T-helper 2 cell (primary cell): ENCODE data around the gene FOSL1.
A peak's percentile ranks its signal among the peaks of the same experiment; 100 is the strongest.

Experiments used
- DNase-seq, 5 experiments: peaks; one replicate each; pipeline versions ENCODE4 v3.0.0 to v3.0.0-alpha.2; 2012 to 2022

The FOSL1 gene

DNA sequence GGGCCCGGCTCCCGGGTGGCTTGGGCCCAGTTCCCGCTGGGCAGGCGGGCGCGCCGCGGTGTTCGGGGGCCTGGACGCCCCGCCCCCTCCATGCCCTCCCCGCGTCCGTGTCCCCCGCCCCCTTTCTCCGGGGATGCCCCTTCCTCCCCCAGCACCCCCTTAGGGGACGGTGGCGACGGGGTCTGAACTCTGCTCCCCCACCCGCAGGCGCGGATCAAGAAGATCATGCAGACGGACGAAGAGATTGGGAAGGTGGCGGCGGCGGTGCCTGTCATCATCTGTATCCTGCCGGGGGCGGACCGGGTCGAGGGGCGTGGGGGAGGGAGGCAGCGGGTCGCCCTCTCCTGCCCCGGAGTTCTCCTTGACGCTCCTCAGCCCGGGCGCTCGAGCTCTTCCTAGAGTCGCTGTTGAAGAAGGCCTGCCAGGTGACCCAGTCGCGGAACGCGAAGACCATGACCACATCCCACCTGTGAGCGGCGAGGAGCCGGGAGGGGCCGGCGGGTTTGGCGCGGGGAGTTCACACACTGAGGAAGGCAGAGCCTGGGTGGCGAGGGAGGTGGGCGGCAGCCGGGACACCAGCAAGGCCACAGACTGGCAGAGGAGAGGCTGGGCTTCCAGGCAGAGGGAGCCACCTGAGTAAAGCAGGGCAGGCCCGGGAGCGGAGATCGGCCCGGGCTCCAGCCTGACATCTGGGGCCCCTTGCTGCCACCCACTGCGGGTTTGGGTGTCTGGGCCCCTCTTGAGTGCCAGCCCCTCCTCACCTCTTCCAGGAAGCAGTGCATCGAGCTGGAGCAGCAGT is 19.6 kb upstream of the FOSL1 start:
- DNase-seq = peak in 4 of 5 experiments; percentile 38 to 65 (median 57)

DNA sequence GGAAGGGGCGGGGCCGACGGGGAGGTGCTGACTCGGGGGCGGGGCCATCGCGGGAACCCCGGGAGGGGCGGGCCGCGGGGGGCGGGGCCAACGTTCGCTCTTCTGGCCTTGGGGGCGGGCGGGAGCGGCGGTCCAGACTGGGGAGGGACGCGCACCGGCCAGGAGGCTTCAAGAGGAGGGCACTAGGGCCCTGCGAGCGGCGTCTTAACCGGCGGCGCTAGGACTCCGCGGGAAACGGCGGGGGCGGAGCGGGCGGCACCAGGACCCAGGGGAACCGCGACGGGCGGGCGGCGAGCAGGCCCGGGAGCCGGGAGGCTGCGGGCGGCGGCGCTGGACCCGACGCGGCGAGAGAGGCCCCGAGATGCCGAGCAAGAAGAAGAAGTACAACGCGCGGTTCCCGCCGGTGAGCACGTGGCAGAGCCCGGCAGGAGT is 19.0 kb upstream of the FOSL1 start, which contains the start of gene DRAP1:
Gene DRAP1 (plus strand): TSS at position 286 of the 432 bp plus-strand sequence. CDS start 76 bp downstream, at position 362.
- peak; percentile 97 to 100 (median 99) for DNase-seq

DNA sequence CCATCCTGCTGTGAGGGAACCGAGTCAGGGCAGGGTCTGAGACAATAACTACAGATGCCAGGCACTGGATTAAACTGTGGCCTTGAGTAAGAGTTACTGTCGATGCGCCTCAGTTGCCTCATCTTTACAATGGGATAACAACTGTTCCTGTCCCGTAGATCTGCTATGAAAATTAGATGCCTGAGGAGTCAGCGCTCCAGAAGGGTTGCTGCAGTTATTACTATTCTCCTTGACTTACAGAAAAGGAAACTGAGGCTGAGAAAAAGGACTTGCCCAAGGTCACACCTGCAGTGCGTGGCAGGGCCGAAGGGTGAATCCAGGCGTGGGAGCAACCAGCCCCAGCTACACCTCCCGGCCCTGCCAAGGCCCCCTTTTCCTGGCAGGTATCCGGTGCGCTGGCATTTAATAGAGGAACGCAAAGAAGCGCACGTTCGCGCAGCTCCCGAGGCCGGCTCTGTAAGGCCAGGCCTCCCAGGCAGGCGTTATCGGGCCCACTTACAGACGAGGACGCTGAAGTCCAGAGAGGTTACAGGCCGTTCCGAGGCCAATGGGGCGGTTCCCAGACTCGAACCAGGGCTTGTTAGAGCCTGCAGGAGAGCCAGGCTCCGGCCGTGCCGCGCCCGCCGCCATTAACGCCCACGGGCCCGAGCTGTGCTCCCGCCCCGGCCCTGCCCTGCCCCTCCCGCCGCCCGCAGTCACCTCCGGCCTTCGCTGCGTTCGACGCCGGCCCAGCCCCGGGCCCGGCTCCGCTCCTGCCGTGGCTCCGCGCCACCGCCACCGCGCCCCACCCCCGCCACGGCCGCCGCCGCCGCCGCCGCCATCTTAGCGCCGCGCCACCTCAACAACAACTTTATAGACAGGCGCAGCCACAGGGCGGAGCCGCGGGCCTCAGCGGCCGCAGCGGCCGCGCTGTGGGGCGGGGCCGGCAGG is 18.3 kb upstream of the FOSL1 start, which contains the start of gene C11orf68:
Gene C11orf68 (minus strand): TSS at position 852 of the 930 bp plus-strand sequence. CDS start 31 bp downstream, at position 821.
- DNase-seq = no peak

DNA sequence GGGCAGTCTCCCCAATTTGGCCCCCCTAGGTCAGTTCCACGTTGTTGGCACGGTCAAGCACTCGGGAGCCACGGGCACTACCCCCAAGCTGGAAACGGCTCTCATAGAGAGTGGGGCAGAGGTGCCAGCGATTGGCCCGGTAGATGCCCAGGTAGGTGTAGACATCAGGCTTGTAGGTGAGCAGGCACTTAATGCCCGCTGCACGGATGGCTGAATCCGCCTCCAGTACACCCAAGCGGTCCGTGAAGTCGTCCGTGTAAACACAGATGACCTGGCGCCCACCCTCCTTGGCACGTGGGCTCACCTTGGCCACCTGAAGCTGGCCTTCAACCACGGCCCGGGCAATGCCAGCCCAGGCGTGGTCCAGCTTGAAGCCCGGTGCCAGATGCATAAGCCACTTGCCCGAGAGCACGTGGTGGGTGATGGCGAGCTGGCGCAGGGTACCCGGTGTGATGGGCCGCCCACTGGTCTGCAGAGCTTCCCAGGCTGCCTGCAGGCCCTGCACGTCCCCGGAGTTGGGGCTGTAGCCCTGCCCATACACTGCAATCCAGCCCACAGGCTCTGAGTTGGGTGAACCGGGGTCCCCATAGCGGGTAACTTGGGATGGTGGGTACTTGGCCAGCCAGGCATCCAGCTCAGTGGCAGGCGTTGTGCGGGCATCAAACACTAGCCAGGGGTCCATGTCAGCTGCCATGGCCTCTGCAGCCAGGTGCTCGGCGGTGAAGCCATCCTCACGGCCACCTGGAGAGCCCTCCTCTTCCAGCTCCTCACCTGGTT is 17.4 kb upstream of the FOSL1 start:
- no peak for DNase-seq

DNA sequence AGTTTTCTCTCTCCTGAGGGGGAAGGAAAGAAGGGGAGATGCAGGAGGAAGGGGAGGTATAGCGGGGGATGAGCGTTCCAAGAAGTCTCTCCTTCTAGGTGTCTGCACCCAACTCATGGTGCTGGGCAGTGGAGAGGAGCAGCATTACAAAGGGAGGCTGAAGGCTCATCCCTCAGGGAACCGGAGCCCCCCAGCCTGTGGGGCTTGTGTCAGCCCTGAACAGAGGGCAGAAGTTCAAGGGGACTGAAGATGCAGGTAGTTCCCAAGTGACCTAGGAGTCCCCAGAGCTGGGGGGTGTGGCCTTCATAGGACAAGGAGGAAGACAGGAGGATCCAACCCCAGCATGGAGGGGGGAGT is 16.9 kb upstream of the FOSL1 start:
- no peak for DNase-seq

DNA sequence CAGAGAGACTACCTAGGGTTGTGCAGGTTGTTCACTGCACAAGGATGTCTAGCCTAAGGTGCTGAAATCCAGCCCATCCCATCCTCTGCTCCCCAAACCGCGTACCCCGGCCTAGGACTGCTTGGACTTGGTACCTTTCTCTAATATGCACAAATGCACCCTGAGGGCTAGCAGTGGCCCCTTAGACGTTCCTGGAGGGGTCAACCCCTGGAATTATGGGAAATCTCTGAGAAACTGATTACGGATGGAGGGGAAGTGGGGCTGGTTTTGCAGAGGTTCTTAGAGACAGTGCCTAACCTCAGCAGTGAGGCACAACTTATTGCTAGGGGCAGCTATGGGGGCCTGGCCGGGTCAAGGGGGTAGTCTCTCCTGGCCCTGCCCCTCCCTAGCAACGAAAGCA is 16.2 kb upstream of the FOSL1 start:
- no peak for DNase-seq

DNA sequence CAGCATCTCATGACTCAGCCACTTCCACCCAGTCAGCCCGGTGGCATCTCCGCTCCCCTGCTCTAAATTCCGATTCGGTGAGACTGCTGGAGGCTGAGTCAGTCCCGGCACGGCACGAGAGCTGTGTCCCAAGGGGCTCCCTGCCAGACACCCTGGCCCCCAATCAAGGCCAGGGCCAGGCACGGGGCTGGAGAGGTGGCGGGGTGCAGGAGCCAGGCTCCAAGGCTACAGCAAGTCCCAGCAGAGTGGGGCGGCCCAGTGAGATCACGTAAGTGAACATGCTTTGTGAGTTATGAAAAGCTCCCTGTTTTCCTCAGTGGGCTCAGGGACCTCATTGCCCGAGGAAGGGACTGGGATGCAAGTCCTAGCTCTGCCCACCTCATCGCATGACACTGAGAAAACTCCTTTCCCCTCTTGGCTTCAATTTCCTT is 15.6 kb upstream of the FOSL1 start:
- DNase-seq = no peak

DNA sequence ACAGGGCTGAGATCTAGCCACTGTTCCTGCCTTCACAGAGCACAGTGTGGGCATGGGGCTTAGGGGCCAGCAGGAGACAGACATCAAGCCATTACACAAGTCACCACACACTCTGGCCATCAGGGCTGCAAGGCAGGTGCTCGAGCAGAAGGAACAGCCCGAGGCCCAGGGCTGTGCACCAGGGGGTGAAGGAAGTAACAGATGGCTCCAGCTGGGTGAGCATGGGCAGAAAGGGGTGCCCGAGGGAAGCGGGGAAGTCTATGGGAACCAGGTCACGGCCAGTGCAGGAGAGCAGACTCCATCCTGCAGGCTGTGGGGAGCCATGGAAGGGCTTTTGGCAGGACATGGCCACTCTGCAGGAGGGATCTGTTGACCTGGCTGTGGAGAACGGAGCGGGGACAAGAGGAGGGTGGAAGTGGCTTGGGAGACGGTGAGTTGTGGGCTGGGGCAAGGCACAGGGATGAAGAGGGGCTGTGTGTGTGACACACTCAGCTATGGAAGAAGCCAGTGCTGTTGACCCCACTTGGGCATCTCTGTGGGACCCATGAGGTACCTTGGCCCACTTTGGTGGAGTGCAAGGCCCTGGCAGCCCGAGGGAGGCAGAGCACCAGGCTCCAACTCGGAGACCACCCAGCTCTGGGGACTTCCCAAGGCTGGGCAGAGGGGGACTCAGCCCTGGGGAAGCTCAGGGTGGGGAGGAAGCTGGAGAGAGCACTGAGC is 15.1 kb upstream of the FOSL1 start:
- DNase-seq = no peak

DNA sequence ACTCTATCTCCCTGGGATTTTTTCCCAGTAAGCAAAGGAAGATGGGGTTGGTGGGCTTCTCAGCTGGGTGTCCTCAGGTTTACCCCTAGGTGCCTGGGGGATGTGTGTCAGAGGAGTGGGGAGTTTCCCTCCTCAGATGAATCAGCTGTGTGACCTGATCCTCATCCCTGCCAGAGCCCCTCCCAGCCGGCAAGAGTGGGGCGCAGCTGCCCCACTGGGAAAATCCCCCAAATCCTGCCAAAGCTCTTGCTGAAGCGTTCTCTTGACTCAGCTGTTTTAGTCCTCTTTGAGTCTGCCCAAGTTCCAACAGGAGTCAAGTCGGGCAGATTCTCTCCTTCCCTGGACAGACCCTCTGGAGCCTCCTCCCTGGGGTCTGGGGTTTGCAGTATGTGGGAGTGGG is 12.7 kb upstream of the FOSL1 start:
- no peak for DNase-seq

DNA sequence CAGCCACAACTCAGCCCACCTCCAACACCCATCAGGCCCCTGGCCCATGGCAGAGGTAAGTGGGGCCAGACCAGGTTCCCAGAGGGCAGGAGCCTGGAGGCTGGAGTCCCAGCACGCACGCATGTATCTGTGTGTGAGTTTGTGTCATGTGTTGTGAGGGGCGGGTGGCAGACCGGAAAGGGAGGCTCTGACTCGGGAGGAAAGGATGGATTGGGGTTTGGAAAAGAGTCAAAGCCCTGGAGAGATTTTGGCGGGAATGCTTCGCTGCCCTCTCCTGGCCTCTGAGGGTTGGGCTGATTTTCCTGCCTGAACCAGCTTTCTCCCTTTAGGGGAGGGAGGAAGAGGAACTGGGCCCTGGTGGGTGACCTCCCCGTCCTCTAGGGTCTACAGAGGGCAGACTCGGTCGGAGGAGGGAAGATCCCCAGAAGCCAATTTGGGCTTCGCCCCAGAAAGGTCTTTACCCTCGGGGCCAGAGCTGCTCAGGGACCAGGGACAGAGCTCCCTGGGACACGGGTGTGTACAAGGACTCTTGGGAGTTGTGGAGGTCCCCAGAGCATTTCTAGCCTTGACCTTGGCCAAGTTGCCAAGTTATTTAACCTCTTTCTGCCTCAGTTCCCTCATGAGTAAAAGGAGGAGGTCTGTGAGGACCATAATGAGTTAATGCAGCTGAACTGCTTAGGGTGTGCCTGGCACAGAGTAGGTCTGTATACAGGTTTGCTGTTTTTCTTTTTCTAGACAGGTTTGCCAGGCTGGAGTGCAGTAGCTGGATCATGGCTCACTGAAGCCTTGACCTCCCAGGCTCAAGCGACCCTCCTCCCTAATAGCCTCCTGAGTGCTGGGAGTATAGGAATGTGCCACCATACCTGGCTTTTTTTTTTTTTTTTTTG is 11.7 kb upstream of the FOSL1 start:
- DNase-seq = no peak

DNA sequence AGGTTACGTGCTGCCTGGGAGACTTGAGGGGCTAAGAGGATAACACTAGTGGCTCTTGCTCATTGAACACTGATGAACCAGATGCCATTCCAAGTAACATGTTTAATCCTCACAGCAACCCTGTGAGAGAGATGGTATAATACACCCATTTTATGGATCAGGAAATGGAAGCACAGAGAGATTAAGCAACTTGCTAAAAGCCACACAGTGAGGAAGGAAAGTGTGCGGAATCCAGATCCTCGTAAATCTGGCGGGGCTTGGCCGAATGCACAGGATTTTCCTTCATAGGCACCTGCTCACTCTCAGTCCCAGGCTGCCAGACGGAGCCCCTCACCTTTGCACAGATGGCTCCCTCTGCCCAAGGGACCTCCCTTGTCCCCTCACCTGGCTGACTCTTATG is 7.7 kb upstream of the FOSL1 start:
- DNase-seq = no peak

DNA sequence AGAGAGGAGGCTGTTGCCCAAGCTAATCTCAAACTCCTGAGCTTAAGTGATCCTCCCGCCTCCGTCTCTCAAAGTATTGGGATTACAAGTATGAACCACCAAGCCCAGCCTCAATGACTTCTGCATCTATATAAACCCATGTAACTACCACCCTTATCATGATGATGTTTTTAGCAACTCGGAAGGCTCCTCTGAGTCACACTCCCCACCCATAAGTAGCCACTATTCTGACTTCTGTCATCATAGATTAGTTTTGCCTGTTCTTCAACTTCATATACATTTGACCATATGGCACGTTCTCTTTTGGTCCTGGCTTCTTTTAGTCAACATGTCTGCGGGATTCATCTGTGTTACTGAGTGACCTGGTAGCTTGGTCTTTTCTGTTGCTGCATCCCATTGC is 6.4 kb upstream of the FOSL1 start:
- no peak for DNase-seq

DNA sequence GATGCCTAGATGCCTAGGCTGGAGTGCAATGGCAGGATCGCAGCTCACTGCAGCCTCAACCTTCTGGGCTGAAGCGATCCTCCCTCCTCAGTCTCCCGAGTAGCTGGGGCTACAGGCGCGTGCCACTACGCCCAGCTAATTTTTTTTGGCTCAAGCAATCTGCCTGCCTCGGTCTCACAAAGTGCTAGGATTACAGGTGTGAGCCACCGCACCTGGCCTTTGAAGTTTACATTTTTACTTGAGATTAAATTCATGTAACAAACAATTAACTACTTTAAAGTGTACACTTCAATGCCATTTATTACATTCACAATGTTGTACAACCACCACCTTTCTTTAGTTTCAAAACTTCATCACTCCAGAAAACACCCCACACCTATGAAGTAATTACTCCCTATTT is 3.5 kb upstream of the FOSL1 start:
- no peak for DNase-seq

DNA sequence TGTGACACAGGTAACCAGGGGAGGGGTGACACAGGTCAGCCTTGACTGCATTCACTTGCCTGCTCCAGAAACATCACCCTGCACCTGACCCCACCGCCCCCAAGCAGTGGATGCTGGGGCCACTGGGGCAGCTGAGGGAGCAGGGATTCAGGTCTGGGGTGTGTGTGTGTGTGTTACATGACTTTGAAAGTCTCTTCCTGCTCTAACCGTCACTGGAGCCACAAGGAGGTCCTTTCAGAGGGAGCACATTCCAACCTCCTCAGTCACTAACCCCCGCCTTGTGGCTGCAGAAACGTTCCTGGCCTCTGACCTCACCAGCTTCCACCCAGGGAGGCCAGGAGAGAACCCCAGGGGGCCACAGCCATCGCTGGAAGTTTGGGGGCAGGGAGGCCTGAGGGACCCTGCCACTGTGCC is 2.9 kb upstream of the FOSL1 start:
- DNase-seq = no peak

DNA sequence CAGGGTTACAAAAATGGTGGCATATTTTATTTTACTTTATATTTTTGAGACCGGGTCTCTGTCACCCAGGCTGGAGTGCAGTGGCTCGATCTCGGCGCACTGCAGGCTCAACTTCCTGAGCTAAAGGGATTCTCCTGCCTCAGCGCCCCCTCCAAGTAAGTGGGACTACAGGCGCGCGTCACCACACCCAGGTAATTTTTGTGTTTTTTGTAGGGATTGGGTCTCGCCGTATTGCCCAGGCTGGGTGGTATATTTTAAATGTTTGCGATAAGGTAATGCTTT is 652 bp upstream of the FOSL1 start:
- DNase-seq = no peak

DNA sequence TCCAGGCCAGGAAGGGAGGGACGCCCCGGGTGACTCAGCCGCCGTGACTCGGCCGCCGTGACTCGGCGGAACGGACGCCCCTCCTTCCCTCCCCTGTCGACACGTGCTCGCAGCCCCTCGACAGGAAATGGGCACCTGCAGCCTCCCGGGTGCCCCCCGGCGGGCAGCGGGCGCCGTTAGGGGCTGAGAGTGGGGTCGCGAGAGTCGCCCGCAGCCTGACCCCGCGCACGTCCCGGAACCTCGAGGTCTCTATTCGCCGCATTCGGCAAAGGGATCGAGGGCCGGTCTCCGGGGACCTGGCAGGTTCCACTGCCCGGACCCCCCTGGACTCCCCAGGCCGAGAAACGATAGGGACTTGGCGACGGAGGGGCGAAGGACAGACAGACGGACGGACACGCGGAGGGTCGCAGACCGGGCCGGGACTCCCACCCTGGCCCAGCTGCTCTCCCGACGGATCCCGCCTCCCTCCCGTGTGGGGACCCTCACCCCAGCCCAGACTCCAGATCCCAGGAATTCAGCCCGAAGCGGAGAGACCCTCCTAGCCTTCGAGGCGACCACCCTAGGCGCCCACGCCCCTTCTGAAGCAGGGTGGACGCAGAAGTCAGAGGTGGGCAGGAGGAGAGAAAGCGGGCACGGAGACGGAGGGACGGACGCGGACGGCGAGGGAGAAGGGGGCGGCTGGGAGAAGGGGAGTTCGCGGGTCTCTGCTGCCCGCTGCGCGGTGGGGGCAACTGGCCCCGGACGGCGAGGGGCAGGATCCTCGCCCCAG is 648 bp downstream of the FOSL1 start:
- peak in 3 of 5 experiments; percentile 36 to 66 (median 57) for DNase-seq

DNA sequence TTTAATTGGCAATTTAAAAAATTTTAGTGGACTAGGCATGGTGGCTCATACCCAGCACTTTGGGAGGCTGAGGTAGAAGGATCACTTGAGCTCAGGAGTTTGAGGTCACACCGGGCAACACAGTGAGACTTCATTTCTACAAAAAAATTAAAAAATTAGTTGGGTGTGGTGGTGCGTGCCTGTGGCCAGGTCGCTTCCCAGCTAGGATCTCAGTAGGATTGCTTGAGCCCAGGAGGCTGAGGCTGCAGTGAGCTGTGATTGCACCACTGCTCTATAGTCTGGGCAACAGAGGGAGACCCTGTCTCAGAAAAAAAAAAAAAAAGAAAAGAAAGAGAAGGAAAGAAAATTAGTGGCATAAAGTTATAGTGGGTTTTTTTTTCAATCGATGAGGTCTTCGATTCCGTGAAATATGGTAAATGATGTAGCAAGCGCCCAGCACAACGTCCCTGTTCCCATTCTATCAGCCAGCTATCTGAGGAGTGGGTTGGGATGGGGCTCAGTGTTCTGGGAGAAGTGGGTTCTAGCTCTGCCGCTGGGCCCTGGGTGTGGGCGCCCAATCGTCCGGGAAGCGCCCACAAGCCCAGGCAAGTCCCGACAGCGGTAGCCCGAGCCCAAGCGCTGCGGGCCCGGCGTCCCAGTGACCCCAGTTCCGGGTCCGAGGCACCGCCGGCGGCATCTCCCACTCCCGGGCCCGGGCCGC is 1.4 kb downstream of the FOSL1 start:
- no peak for DNase-seq

DNA sequence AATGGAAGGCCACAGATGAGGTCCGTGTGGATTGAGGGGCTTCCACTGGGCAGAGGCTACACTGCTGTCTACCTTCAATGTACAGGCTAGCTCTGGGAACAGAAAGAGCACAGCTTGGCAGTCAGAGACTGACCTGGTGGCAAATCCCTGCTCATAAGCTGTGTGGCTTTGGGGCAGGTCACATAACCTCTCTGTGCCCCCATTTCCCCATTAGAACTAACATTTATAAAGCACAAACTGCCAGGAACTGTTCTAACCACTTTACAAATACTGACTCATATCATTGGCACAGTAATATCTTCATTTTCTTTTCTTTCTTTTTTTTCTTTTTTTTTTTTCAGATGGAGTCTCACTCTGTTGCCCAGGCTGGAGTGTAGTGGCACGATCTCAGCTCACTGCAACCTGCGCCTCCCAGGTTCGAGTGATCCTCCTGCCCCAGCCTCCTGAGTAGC is 3.1 kb downstream of the FOSL1 start:
- DNase-seq = peak in 1 of 5 experiments; percentile 44
